ENCODE results near the gene HOXD10. TPM values are rescaled to one million over a fixed set of nuclear protein-coding genes. Genes with fewer than 3 reads are reported as not detected.

The HOXD10 gene
- total RNA-seq (2014; rRNA removed; shearing (Covaris generic)), result not detected in 2 replicates
- polyA plus RNA-seq (2016; fragmentation: Nextera tagmentation; extraction: Ambion mirVana), result not detected in 2 replicates
- long read RNA-seq, result 0 reads

- Histone ChIP-seq H3K4me3 (peak within 1 kb of the TSS; percentile 45), H3K27me3 (ENCODE audit: insufficient read depth) (peaks cover 100% of the 10 kb centered on the region)
These were observed at the start of gene HOXD10 for GRCh38 chr2:176115883-176116813. HOXD10 (plus strand) TSS chr2:176116778; CDS start chr2:176116834, 56 bp downstream.

More at GRCh38 chr2:176115883-176116813, at the start of gene HOXD10:
- Mint-ChIP-seq H3K4me1 (peaks cover 13% of the 10 kb centered on the region), H3K27ac (no peak within 1 kb of the TSS), H3K4me3 (peak within 1 kb of the TSS; percentile 61), H3K9me3 (peaks cover 14% of the 10 kb centered on the region), H3K36me3 (ENCODE audit: low read depth) (peaks cover 8% of the 10 kb centered on the region; the same call in 2 of the 3 replicates), H3K27me3 (ENCODE audit: insufficient read depth, low read depth, poor library complexity) (peaks cover 100% of the 10 kb centered on the region)
- peaks cover 50% of the 10 kb centered on the region for H3F3A ChIP-seq (replicated peaks; ENCODE audit: low read depth)
- H3K27ac ChIP-seq (ENCODE audit: low read depth), result no peak within 1 kb of the TSS
- peak; percentile 84 for TF ChIP-seq EZH2 (IDR thresholded peaks at IDR 0.05; ENCODE audit: low read depth, unreplicated experiment)
- TF ChIP-seq CTCF (conservative IDR thresholded peaks at IDR 0.05; ENCODE audit: low read depth in 2 of 2), result peak; percentile 41 to 66
- TF ChIP-seq JUNB (IDR thresholded peaks at IDR 0.05; ENCODE audit: unreplicated experiment), result no peak
- TF ChIP-seq CREB1 (CRISPR knock-in tag; IDR thresholded peaks at IDR 0.05; ENCODE audit: low read depth), result peak; percentile 37; the same call in 1 of the 2 replicates
- no peak for TF ChIP-seq STAT1 (IDR thresholded peaks at IDR 0.05; ENCODE audit: unreplicated experiment)
- TF ChIP-seq, protein P1, sequence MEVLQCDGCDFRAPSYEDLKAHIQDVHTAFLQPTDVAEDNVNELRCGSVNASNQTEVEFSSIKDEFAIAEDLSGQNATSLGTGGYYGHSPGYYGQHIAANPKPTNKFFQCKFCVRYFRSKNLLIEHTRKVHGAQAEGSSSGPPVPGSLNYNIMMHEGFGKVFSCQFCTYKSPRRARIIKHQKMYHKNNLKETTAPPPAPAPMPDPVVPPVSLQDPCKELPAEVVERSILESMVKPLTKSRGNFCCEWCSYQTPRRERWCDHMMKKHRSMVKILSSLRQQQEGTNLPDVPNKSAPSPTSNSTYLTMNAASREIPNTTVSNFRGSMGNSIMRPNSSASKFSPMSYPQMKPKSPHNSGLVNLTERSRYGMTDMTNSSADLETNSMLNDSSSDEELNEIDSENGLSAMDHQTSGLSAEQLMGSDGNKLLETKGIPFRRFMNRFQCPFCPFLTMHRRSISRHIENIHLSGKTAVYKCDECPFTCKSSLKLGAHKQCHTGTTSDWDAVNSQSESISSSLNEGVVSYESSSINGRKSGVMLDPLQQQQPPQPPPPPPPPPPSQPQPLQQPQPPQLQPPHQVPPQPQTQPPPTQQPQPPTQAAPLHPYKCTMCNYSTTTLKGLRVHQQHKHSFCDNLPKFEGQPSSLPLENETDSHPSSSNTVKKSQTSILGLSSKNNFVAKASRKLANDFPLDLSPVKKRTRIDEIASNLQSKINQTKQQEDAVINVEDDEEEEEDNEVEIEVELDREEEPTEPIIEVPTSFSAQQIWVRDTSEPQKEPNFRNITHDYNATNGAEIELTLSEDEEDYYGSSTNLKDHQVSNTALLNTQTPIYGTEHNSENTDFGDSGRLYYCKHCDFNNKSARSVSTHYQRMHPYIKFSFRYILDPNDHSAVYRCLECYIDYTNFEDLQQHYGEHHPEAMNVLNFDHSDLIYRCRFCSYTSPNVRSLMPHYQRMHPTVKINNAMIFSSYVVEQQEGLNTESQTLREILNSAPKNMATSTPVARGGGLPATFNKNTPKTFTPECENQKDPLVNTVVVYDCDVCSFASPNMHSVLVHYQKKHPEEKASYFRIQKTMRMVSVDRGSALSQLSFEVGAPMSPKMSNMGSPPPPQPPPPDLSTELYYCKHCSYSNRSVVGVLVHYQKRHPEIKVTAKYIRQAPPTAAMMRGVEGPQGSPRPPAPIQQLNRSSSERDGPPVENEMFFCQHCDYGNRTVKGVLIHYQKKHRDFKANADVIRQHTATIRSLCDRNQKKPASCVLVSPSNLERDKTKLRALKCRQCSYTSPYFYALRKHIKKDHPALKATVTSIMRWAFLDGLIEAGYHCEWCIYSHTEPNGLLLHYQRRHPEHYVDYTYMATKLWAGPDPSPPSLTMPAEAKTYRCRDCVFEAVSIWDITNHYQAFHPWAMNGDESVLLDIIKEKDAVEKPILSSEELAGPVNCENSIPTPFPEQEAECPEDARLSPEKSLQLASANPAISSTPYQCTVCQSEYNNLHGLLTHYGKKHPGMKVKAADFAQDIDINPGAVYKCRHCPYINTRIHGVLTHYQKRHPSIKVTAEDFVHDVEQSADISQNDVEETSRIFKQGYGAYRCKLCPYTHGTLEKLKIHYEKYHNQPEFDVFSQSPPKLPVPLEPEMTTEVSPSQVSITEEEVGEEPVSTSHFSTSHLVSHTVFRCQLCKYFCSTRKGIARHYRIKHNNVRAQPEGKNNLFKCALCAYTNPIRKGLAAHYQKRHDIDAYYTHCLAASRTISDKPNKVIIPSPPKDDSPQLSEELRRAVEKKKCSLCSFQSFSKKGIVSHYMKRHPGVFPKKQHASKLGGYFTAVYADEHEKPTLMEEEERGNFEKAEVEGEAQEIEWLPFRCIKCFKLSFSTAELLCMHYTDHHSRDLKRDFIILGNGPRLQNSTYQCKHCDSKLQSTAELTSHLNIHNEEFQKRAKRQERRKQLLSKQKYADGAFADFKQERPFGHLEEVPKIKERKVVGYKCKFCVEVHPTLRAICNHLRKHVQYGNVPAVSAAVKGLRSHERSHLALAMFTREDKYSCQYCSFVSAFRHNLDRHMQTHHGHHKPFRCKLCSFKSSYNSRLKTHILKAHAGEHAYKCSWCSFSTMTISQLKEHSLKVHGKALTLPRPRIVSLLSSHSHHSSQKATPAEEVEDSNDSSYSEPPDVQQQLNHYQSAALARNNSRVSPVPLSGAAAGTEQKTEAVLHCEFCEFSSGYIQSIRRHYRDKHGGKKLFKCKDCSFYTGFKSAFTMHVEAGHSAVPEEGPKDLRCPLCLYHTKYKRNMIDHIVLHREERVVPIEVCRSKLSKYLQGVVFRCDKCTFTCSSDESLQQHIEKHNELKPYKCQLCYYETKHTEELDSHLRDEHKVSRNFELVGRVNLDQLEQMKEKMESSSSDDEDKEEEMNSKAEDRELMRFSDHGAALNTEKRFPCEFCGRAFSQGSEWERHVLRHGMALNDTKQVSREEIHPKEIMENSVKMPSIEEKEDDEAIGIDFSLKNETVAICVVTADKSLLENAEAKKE (CRISPR knock-in tag; IDR thresholded peaks at IDR 0.05), result no peak
- TF ChIP-seq, protein P2, sequence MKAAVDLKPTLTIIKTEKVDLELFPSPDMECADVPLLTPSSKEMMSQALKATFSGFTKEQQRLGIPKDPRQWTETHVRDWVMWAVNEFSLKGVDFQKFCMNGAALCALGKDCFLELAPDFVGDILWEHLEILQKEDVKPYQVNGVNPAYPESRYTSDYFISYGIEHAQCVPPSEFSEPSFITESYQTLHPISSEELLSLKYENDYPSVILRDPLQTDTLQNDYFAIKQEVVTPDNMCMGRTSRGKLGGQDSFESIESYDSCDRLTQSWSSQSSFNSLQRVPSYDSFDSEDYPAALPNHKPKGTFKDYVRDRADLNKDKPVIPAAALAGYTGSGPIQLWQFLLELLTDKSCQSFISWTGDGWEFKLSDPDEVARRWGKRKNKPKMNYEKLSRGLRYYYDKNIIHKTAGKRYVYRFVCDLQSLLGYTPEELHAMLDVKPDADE (IDR thresholded peaks at IDR 0.05), result no peak
- no peak for TF ChIP-seq ZNF114 (CRISPR knock-in tag; IDR thresholded peaks at IDR 0.05)
- no peak for TF ChIP-seq ZNF331 (CRISPR knock-in tag; IDR thresholded peaks at IDR 0.05; ENCODE audit: low read depth)
- no peak for TF ChIP-seq POLR2AphosphoS5 (IDR thresholded peaks at IDR 0.05; ENCODE audit: low read depth)
- TF ChIP-seq, protein P3, sequence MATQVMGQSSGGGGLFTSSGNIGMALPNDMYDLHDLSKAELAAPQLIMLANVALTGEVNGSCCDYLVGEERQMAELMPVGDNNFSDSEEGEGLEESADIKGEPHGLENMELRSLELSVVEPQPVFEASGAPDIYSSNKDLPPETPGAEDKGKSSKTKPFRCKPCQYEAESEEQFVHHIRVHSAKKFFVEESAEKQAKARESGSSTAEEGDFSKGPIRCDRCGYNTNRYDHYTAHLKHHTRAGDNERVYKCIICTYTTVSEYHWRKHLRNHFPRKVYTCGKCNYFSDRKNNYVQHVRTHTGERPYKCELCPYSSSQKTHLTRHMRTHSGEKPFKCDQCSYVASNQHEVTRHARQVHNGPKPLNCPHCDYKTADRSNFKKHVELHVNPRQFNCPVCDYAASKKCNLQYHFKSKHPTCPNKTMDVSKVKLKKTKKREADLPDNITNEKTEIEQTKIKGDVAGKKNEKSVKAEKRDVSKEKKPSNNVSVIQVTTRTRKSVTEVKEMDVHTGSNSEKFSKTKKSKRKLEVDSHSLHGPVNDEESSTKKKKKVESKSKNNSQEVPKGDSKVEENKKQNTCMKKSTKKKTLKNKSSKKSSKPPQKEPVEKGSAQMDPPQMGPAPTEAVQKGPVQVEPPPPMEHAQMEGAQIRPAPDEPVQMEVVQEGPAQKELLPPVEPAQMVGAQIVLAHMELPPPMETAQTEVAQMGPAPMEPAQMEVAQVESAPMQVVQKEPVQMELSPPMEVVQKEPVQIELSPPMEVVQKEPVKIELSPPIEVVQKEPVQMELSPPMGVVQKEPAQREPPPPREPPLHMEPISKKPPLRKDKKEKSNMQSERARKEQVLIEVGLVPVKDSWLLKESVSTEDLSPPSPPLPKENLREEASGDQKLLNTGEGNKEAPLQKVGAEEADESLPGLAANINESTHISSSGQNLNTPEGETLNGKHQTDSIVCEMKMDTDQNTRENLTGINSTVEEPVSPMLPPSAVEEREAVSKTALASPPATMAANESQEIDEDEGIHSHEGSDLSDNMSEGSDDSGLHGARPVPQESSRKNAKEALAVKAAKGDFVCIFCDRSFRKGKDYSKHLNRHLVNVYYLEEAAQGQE (IDR thresholded peaks at IDR 0.05; ENCODE audit: unreplicated experiment), result no peak
- TF ChIP-seq NANOG (IDR thresholded peaks at IDR 0.05; ENCODE audit: borderline replicate concordance), result no peak
- peak; percentile 60 for TF ChIP-seq EZH2phosphoT487 (IDR thresholded peaks at IDR 0.05; ENCODE audit: unreplicated experiment)
- H3K9me2 ChIP-seq (ENCODE audit: insufficient read depth), result no peaks in the 10 kb centered on the region
- no peak within 1 kb of the TSS for H2AFZ ChIP-seq
- peaks cover 43% of the 10 kb centered on the region for H3K4me1 ChIP-seq (ENCODE audit: insufficient read depth)
- no peaks in the 10 kb centered on the region for H3K36me3 ChIP-seq (ENCODE audit: insufficient read depth)
- H4K20me1 ChIP-seq (replicated peaks; ENCODE audit: insufficient read depth), result peaks cover 27% of the 10 kb centered on the region
- ATAC-seq, result peak; percentile 73
- DNase-seq (ENCODE audit: low spot score), result peak; percentile 92
- H3K4me2 ChIP-seq, result peak within 1 kb of the TSS; percentile 73
- H3K79me2 ChIP-seq (replicated peaks; ENCODE audit: insufficient read depth), result no peaks in the 10 kb centered on the region

All from GM23338 (cell line).